Hypothalamus (tissue), 51 donors: Measurements from ENCODE around the gene EDAR.

Experiments
- DNase-seq, 51 donors: peaks; one replicate each; lab custom pipeline; 2025; lab: John Stamatoyannopoulos, UW

The EDAR gene

DNA sequence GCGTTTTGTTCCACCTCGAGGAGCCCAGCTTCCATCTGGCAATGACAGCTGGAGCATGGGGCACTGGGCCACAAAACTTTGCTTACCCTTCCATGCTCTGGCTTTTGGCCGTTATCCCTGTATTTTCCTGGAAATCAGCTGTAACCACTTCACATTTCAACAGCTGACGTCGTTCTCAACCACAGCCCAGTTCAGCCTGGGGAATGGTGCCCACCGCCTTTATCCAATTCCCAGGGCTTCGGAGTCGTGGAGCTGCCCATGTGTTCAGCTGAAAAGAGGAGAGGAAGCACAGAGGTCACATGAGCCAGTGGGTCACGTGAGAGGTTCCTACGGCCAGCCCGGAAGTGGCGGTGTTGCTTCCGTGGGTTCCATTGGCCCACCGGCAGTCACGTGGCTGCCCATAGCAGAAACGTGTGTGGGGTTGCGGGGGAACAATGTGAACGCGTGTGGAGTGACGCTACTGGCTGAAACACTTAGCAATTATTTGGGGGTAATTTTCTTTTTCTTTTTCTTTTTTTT lies 16.7 kb upstream of the EDAR start:
- peak in 35 of 51 donors; percentile 4 to 71 (median 28) for DNase-seq

DNA sequence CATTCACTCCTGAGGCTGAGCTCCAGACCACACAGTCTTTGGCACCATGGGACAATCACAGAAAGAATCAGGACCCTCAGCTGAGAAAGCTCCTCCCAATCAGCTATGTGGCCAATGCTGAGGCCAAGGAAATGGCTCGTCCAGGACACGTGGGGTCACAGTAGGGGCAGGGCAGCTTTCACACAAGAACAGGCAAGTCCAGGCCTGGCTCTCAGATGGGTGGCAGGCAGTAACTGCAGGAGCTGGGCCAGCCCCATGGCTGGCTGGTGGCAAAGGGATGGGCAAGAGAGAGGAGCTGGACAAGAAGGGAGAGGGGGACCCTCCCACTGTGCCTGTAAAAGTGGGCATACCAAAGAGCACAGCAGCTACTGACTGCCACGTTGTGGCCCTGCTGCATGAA lies 12.2 kb upstream of the EDAR start:
- no peak for DNase-seq

DNA sequence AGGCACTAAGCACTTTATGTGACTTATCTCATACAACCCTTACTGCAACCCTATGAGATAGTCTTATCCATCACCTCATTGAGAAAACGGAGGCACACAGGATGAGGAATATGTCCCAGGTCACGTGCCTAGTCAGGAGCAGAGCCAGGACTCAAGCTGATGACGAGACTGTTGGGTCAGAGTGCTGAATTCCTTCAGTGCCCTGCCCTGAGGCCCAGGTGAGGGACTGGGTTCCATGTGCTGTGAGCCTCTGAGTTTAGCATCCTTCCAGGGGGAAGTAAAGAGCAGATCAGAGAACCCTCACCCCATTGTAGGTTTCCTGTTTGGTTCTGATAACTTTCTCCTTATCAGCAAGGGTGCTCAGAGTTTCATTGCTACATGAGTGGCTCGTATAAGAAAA lies 11.7 kb upstream of the EDAR start:
- no peak for DNase-seq

DNA sequence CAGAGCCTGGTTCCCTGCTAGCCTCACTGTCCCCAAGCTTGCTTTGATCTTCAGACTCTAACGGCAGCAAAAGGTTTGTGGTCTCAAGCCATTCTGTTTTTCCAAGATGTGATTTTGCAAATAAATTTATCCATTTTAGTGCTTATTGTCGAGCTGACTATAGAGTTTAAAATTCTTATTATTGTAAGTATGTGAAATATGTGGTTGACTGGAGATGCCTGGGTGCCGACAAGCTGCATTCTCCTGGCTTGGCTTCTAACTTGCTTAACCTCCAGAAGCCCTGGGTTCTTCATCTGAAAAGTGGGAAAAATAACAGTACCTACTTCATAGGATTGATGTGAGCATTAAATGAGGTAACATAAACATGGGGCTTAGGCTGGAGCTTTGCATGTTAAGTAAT lies 9.9 kb upstream of the EDAR start:
- DNase-seq: no peak

DNA sequence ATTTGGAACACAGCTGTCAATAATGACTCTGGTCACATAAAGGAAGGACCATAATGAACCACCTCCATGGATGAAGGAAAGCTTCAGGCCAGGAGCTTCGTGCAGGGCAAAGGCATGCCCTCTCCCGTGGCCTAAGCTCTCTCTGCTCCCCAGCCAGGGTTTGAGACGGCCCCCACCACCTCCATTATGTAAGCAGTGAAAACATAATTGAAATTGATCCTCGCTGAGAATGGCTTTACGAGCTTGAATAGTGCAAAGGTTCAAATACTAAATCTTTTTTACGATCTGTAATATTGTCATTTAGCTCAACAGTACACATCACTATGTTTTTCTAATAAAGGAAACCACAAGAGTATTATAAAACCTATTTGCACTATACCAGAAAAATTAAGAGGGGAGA lies 5.2 kb upstream of the EDAR start:
- DNase-seq: no peak

DNA sequence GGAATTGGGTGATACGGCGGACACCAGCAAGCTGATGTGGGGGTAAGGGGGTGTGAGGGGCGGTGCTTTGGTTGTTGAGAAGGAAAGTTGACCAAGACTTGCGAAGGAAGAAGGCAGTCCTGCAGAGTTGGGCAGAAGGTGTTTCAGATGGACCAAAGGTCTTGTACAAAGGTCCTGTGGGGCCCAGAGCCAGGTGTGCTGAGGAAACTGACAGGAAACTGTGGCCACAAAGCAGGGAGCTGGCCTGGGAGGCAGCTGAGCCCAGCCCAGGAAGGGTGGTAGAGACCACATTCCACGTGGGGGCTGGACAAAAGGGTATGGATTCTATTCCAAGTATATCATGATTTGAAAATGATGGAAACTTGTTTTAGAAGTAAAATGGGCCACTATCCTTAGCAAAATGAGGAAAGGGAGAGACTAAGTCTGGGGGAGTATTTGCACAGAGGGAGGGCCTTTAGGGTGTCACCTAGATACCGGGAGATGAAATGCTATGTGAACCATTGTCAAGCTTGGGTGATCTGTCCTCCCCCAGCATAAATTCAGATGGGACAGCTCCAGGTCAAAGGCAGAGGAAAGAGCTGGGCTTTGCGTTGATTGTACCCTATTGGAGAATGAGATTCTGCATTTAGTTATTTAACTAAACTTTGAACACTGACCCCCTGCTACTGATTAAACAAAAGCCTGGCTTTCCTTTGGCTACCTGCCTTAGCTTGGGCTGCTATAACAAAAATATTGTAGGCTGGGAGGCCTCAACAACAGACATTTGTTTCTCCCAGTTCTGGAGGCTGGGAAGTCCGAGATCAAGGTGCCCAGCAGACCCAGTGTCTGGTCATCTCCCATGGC lies 4.3 kb upstream of the EDAR start:
- no peak for DNase-seq

DNA sequence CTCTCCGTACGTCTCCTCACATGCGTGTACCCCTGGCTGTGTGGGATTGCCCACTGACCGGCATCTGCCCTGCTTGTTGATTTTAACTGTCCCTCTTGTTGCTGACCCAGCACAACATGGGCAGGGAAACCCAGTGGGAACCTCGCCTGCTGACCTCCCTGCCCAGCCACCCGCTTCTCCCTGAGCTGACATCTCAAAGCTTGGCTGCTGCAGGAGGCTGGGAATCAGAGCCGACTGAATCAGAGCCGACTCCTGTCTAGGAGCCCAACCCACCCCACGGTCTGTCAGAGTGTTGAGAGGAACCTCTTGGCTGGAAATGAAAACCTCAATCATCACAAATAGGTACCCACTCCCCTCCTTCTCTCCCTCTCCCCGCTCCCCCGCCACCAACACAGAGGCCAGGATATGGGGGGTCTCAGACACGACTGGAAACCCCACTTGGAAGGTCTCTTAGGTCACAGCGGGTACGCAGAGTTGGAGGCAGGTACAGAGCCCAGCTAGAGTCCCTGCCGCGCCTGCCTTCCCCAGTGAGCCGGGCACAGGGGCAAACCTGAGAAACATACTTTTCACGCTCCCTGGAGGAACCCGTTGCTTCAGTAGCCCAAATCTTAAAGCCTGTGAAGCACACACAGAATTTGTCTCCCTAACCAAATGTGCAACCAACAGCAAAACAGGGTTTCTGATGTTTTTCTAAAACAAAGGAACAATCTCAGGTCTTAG lies 784 bp downstream of the EDAR start:
- DNase-seq: peak in 3 of 51 donors; percentile 3 to 13 (median 12)

DNA sequence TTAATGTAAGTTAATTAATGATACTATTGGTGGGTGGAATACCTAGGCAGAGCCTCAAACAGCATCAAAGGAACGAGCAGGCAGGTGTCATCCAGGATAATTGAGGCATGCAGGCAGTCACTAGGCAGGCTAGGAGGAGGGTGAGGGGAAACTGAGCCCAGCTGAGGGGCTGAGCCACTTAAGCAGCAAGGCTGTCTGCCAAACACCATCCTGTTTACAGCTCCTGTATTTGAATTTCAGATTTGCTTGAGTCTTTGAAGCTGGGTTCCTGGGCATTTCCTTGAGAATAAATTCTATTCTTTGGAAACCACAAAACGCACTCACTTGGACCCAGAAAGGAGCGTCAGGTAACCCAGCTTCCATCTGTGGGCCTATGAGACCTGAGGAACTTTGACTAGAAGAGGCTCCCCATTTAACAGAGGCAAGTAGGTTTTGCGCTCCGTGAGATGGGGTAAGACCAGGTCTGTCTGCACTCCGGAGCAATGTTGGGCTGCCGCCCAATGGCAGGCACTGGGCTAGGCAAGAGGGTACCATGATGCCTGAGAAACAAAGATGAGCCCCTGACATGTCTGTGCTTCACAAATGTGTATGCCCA lies 2.0 kb downstream of the EDAR start:
- DNase-seq: no peak

DNA sequence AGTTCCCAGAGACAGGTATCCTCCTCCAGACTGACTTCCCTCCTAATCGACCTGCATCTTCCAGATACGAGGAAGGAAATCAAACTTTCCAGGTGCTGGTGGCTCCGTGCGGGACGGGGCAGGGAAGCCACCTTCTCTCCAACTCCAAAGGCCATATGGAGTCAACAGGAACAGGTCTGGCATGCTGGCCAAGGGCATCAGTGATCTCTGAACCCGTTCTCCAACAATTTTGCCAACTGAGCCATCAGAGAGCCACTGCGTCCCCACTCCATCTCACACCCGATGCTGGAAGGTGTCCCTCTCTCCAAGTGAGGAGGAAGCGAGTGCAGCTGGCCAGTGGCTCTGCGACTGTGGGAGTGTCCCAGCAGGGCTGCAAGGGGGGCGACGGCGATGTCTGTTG lies 5.4 kb downstream of the EDAR start:
- DNase-seq: no peak

DNA sequence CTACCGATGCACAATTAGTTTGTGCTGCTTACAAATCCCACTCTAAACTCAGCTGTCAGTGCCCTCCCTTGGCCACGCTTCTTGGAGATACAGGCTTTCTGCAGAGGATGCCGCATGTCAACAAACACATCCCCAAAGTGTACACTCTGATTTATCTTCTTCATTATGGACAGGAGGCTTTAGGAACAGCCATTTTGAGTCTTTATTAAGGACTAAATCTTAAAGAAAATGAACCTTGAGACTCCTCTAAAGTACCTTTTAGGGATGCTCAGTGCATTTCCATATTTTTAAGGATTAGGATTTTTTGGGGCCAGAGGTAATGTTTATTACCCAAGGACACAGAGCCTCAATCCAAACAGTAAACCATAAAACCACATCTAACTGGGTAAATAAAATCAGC lies 6.0 kb downstream of the EDAR start:
- no peak for DNase-seq

DNA sequence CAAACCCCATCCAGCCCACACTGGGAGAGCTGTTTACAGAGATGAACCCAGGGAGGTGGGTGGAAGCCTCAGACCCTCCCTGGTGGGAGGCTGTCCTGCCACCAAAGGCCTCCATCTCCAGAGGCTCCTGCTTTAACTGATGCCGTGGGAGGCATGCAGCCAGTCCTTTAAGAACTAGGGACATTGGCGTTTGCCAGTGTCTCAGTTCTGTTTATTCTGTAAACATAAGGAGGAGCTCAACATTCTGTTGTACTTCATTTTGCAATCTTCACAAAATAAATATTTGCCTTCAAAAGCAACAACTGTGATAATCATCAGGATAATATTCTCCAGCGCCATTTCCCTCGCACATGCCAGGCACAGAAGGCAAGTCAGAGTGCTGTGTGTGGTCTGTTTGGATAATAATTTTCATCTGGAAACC lies 6.8 kb downstream of the EDAR start:
- DNase-seq: no peak

DNA sequence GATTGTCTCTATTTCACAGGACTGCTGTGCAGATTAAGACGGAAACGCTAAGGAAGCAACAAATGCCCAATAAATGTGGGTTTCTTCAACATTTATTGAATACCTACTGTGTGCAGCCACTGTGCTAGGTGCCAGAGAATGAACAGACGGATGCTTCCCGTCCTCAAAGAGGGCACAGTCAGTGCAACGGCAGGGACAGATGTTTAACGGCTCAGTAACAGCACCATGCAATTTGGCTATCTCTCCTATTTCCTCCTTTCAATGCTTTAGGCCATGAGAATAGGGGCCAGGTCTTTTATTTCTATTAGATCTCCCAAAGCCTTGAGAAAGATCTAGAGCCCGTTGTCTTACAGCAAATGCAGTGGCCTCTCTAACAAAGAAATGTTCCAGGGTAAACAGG lies 7.2 kb downstream of the EDAR start:
- DNase-seq: no peak

DNA sequence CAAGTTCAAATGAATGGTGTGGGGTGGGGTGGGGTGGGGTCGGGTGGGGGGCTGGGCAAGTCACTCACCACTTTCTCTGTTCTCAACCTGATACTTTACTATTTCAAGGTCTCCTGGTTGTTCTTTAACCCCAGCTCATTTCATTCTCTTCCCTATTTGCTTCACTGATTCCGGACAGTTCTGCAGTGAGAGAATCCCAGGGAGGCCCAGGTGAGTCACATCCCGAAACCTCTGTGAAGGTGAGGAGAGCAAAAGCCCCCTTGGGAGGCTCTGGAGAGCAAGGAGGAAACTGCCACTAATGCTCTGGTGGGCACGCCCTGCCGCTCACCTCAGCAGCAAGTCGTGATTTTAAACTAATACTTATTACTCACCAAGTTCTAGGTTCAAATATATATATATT lies 8.9 kb downstream of the EDAR start:
- no peak for DNase-seq

DNA sequence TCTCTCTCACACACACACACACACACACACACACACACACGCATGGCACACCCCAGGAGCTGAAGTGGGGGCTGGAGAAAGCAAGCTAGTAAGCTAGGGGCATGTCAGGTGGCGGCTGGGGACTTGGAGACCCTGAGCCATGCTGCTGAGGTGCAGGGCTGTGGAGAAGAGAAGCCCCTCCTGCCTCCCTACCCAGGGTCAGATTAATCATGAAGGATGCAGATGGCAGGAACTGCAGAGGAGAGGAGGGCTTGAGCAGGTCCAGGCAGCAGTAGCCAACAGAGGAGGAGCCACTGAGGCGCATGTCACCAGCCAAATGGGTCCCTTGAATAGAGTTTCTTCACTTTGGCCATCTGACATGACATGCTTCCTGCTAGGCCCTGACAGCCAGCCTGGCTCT lies 9.6 kb downstream of the EDAR start:
- no peak for DNase-seq

DNA sequence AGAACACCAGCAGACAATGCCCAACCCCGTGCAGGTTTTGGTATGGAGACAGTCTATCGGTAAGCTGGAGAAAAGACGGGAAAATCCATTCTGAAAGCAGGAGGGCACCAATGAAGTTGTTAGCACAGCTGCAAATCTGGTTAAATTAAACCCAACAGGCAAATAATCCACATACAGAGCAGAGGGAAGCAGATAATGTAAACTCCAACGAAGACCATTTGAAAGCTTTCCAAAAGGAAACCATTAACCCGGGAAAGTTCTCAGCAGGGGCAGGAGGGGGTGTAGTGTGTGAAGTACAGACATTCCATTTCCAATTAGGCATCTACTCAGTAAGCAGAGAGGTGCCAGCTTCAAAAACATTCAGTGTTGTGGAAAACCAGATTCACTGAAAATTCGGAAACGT lies 10.3 kb downstream of the EDAR start:
- DNase-seq: no peak

DNA sequence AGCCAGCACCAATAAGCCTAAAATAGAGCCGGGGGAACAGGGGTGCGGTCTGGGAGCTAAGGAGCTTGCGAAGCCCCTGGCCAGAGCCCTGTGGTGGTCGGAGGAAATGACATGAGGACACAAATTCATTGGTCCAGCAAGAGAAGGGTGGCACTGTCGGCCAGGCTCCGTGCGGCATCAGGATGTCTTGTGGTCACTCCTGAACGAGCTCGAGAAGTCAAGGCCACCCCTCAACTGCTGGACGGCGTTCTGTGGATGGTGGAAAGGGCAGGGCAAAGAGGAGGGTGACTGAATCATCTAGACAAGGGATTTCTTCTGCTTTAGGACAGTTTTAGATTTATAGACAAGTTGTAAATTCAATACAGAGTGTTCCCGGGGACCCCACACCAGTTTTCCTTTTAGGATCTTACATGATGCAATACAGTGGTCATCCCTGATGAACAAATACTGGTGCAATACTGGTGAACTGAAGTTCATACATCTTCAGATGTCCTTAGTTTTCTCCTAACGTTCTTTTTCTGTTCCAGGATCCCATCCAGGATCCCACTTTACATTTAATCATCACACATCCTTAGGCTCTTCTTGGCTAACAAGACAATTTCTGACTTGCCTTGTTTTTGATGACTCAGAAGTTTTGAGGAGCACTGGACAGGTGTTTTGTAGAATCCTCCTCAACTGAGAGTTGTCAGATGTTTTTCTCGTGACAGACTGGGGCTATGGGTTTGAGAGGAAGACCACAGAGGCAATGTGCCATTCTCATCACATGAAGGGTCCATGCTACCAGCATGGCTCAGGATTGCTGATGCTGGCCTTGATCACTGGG lies 13.2 kb downstream of the EDAR start:
- DNase-seq: no peak

DNA sequence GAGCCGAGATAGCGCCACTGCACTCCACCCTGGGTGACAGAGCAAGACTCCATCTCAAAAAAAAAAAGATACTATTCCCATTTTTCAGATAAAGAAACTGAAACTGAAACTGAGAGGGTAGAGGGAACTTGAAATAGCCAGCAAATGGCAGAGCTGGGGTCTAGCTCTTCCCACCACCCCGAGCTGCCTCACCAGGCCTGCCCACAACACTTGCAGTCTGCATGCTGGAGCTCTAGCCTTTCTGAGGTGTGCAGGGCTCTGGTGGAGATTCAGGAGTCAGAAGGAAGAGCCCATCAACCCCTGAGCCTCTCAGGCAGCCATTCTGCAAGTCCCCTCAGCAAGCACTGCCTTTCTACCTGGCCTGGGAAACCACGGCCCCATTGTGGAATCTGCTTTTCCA lies 14.3 kb downstream of the EDAR start:
- no peak for DNase-seq

DNA sequence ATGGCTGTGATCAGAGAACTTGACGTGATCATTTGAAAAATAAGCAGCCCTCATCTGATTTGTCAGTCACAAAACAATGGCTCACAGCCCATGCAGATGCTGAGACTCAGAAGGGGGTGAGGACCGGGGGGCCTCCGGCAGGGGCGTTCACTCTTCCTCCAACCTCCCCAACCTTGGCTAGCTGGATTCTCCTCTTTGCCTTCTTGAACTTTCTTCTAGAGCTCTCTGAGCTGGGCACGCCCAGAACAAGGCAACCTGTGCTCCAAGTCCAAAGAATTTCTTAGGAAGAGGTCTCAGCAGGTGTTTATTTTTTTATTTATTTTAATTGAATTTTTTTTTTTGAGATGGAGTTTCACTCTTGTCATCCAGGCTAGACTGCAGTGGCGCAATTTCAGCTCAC lies 16.4 kb downstream of the EDAR start:
- no peak for DNase-seq

DNA sequence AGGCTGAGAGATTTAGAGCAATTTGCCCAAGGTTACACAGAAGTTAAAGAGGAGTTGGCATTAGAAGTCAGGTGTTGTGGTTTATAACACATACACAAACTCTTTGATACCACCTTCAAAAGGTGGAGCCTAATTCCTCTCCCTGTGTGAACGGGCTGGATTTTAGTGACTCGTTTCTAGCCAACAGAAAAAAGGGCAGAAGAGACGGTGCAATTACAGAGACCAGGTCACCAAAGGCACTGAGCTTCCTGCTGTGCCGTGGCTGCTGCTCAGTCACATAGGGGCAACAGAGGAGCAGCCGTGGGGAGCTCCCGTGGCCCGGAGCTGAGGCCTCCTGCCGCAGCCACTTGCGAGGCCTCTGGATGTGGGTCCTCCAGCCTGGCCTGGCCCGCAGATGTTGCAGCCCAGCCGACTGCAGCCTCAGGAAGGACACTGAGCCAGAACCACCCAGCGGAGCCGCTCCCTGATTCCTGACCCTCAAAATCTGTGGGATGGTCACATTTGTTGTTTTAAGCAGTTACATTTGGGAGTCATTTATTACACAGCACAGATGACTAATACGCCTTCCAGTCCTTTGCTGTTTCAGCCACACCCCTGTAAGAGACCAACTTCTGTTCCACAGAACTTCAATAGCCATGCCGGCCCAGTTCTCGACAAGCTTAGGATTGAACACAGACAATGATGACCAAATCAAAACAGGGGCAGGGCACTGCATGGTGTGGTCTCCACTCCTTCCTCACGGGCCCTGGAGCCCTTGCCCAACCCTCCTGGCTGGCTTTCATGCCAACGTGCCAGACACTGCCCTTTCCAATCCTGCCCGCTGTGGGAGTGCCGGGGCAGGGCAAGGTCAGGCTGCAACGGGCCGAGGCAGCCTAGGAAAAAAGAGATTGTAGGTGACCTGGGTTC lies 17.1 kb downstream of the EDAR start:
- no peak for DNase-seq

DNA sequence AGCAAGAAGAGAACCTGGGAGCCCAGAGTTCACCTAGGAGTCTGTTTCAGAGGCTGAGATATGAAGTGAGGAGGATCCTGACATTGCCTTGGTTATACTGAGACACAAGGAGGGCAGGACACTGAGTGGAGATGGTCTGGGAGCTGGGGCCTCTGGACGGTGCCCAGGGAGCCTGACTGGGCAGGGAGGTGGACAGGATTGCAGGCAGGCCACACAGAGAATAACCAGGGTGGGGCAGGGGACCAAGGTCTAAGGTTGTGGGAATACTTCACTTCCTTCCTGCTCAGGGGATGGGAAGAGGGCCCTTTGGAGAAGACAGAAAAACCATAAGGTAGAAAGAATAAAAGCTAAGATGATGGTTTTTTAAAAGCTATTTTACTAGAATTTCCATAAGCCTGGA lies 18.7 kb downstream of the EDAR start:
- DNase-seq: no peak
